ENCODE data around the gene LIPH.
"Not testable (repeated sequence)": the region's sequence is repeated elsewhere in the genome, so short reads cannot be mapped to it uniquely, and the experiment has no call there.

Gene LIPH

GRCh38 chr3:185552358-185552877, at the start of gene LIPH:
TSS of gene LIPH (minus strand) at chr3:185552588. CDS start at chr3:185552471, 117 bp downstream.
- no peak for DNase-seq

GRCh38 chr3:185595526-185595925, 43.1 kb upstream of the LIPH start:
- DNase-seq, result no peak

DNA sequence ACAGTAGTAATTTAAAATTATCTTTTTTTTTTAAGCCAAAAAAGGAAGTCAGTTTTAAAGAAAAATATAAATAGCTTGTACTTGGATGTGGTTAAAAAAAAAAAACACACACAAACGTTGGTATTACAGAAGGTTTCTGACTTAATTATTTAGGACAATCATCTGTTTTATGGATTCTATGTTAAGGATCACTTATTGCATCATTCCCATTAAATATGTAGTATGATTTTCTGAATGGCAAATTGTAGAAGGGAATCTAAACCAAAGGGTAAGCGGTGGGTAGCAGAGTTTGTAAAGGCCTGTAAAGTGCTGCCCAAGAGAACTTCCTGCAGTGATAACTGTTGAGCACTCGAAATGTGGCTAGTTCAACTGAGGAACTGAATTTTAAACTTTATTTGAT, 41.7 kb upstream of the LIPH start:
- no peak for DNase-seq

DNA sequence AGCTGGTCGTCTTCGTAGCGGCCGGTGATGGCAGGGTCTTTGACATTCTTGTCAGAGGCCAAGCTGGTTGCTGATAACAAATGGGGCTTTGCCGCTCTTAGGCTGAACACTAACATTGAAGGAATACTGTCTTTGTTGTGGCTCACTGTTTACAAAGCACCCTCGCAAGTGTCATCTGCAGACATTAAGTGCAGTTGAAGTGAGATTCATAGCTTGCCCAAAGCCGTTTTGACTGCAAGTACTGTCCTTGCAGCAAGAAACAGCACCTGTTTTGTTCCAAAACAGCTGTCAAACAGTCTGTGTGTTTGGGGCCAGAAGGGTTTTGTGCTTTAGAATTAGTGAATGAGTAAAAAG, 34.3 kb upstream of the LIPH start:
- DNase-seq, result no peak

DNA sequence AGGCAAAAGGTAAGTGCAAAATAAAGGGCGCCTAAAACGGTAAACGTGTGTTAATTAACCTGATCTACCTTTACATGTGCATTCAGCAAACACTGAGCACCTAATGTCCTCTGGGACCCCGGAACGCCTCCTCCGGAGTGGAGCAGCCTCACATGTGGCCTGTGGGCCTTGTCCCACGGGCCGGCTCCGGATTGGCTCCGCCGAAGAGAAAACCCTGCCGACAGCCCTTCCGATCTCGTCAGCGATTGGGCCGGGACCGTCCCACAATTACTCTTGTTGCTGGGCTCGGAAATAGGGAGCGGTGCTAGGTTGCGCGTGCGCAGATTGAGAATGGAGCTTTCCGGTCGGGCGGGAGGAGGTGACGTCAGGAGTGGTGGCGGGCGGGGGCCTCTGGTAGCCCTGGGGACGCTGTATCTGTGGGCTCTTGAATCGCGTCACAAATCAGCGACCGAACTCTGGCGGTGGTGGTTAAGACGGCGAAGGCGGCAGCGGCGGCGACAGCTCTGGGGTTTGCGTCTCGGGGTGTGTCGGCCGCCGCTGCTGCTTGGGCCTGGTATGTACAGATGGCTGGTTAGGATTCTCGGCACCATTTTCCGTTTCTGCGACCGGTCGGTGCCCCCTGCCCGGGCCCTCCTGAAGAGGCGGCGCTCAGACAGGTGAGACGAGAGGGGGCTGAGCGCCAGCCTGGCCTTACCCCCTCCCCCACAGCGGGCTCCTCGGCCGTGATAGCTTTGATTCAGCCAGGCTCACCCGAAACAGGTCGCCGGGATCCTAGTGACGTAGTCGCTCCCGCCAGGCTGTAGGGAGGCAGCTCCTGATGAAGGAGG, 33.7 kb upstream of the LIPH start, which contains the start of gene SENP2:
SENP2 (plus strand) TSS at position 437 of the 827 bp plus-strand sequence; CDS start at position 556, 119 bp downstream.
- DNase-seq, result peak; percentile 100

GRCh38 chr3:185585518-185585858, 33.1 kb upstream of the LIPH start:
- DNase-seq, result no peak

- DNase-seq, result no peak
Measured at GRCh38 chr3:185584686-185585085, 32.3 kb upstream of the LIPH start.

GRCh38 chr3:185583925-185584324, 31.5 kb upstream of the LIPH start:
- no peak for DNase-seq

DNA sequence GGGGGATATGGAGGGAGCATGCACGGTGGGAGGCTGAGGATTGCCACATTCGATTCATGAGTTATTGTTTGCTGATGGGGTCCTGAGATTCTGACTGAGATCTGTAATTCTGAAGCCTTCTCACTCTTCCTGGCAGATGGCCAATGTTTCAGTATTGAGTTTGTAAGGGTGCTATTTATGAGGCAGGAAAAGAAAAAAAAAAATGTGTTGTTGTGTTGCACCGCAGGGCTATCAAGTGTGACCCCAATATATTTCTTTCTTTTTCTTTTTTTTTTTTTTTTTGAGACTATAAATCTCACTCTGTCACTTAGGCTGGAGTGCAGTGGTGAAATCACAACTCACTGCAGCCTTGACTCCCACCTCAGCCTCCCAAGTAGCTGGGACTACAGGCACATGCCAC, 30.5 kb upstream of the LIPH start:
- peak; percentile 68 for DNase-seq

DNA sequence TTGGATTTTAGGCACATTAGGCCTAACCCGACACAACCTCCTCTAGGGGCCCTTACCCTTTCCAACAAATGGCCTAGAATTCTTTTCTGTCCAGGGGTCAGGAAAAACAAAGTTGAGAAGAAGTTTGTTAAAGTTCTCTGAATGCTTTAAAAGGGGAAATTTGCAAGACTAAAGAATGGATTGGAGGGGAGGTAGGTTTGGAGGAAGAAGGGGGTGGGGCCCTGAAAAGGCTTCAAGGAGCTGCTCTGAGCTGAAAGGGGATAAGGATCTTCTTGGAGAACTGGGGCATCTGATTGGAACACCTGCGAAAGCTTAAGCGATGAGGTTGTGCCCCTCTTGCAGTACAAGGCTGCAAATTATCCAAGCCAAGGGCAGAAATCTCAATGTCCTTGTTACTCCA, 29.8 kb upstream of the LIPH start:
- no peak for DNase-seq

GRCh38 chr3:185575108-185575869, 22.9 kb upstream of the LIPH start:
- peak; percentile 83 for DNase-seq

DNA sequence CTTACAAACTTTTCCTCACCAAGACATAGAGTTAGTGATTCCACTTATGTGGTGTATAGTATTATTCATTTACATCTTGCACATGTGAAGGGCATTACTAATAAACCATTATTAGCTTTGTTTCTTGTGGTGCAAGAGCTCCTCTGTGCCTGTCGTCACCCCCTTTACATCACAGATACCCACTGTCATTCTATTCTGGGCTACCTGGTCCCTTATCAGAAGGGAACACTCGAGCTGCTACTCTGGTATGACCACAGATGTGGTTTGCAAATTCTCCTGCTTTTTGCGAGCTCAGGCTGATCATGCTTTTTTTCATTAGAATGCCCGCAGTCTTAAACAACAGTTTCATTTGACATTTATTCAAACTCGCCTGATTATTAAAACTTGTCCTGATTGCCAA, 19.8 kb upstream of the LIPH start:
- DNase-seq, result no peak

- no peak for DNase-seq
Measured at GRCh38 chr3:185561958-185562357, 9.6 kb upstream of the LIPH start.

- no peak for DNase-seq
Measured at GRCh38 chr3:185561374-185561943, 9.1 kb upstream of the LIPH start.

GRCh38 chr3:185560676-185561075, 8.3 kb upstream of the LIPH start:
- DNase-seq, result no peak

GRCh38 chr3:185559706-185560090, 7.3 kb upstream of the LIPH start:
- no peak for DNase-seq

DNA sequence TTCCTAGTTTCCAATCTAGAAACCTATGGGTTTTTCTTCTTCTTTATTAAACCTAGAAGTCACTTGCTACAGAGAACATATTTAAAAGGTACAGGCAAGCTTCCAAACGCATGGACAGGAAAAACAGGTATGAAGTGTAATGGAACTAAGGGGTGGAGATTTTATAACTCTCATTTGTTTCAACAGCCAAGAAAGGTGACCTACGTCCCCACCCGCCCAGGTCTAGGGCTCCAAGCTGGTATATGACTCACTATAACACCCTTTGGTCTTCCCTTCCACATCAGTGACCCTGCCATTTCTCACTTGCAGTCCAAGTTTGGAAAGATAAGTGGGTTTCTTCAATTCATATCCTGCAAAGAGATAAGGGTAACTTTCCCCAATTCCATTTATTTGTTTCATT, 6.0 kb upstream of the LIPH start:
- DNase-seq, result no peak

- DNase-seq, result not testable (repeated sequence)
Measured at GRCh38 chr3:185556640-185557039, 4.3 kb upstream of the LIPH start.

GRCh38 chr3:185555860-185556347, 3.5 kb upstream of the LIPH start:
- DNase-seq, result no peak

GRCh38 chr3:185555101-185555501, 2.7 kb upstream of the LIPH start:
- no peak for DNase-seq

DNA sequence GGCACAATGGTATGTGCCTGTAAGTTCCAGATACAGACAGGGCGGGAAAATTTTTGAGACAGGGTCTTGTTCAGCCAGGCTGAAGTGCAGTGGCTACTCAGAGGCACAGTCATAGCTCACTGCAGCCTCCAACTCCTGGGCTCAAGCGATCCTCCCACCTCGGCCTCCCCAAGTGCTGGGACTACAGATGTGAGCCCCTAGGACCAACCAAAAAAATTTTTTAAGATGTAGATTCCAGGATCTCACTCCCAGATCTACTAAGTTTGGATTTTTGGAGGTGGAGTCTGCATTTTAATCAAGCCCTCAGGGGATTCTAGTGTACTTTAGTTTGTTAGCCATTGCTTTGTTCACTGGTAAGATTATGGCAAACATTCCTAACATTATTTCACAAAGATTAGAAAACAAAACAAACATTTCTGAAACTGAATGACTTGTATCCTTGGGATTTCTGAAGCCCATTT, 2.7 kb downstream of the LIPH start:
- no peak for DNase-seq

- DNase-seq, result no peak
Measured at GRCh38 chr3:185549122-185549521, 3.3 kb downstream of the LIPH start.

GRCh38 chr3:185540695-185541094, 11.7 kb downstream of the LIPH start:
- DNase-seq, result no peak

DNA sequence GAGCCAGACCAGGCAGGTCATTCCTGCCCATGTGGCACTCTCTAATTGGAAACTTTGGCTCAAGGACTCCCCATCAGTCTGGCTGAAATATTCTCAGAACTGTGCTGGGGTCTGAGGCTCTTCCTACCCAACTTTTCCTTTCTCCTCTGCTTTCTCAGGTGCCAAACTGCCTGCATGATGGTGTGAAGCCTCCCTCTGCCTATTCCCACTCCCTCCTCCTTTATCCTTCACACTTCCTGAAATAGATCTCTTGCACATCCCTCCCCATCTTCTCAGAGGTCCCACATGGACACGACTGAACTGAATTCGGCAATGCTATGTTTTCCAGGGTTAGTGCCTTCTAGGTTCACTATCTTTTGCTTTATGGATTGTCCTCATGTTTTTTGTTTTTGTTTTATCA, 12.5 kb downstream of the LIPH start:
- DNase-seq, result no peak
